GM12874 (cell line): ENCODE results near the gene MTMR10.

ENCODE experiments used
- TF ChIP-seq, protein P1 (sequence below): IDR thresholded peaks from 2 replicates; pipeline ENCODE4 v1.5.1; 2011; ENCODE audit warnings: low read depth, mild to moderate bottlenecking, control low read depth, low read length, moderate library complexity; ENCODE audit not compliant: insufficient read depth

The MTMR10 gene, protein sequence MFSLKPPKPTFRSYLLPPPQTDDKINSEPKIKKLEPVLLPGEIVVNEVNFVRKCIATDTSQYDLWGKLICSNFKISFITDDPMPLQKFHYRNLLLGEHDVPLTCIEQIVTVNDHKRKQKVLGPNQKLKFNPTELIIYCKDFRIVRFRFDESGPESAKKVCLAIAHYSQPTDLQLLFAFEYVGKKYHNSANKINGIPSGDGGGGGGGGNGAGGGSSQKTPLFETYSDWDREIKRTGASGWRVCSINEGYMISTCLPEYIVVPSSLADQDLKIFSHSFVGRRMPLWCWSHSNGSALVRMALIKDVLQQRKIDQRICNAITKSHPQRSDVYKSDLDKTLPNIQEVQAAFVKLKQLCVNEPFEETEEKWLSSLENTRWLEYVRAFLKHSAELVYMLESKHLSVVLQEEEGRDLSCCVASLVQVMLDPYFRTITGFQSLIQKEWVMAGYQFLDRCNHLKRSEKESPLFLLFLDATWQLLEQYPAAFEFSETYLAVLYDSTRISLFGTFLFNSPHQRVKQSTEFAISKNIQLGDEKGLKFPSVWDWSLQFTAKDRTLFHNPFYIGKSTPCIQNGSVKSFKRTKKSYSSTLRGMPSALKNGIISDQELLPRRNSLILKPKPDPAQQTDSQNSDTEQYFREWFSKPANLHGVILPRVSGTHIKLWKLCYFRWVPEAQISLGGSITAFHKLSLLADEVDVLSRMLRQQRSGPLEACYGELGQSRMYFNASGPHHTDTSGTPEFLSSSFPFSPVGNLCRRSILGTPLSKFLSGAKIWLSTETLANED

DNA sequence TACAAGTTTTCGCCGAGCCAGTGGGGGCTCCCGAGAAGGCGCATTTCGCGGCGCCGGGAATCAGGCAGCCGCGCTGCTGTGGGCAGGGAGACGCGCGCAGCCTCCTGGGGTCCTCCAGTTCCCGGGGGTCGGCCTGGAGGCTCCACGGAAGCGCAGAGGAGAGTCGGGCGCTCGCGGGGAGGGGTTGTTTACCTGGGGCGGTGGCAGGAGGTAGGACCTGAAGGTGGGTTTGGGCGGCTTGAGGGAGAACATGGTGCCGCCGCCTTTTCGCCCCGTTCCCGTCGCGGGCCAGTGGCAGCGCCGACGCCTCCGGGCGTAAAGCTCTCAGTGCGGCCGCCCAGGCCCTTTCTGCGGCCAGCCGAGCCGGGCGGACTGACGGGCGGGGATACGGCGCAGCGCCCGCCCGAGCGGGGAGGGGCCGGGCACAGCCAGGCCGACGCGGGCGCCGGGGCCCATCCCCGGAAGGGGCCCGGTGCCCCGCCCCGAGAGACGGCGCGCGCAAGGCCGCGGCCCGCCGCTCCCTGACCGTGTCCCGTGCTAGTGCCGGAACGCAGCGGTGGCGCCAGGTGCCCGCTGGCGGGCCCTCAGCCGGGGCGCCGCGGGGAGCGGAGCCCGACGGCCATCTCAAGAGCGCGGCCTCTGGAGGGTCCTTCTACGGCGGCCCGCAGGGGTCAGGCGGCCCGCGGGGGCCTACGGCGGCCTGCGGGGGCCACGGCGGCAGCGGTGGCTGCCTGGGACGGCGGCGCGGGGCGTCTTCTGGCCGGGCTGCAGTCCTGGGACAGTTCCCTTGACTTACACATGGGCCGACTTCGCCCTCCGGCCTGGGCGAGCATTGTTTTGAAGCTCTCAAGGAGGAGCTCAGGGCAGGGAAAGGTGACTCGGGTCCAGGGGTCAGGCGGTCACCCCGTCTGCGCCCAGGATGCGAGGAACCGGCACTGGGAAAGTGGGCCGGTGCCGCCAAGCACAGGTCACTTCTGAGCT is at the start of gene MTMR10:
Gene MTMR10 (minus strand): TSS at position 374 of the 981 bp plus-strand sequence. CDS start 122 bp downstream, at position 252.
- TF ChIP-seq, protein P1, sequence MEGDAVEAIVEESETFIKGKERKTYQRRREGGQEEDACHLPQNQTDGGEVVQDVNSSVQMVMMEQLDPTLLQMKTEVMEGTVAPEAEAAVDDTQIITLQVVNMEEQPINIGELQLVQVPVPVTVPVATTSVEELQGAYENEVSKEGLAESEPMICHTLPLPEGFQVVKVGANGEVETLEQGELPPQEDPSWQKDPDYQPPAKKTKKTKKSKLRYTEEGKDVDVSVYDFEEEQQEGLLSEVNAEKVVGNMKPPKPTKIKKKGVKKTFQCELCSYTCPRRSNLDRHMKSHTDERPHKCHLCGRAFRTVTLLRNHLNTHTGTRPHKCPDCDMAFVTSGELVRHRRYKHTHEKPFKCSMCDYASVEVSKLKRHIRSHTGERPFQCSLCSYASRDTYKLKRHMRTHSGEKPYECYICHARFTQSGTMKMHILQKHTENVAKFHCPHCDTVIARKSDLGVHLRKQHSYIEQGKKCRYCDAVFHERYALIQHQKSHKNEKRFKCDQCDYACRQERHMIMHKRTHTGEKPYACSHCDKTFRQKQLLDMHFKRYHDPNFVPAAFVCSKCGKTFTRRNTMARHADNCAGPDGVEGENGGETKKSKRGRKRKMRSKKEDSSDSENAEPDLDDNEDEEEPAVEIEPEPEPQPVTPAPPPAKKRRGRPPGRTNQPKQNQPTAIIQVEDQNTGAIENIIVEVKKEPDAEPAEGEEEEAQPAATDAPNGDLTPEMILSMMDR: no peak

- TF ChIP-seq, protein P1: no peak
Measured at GRCh38 chr15:31040611-31041010, 49.2 kb upstream of the MTMR10 start.

DNA sequence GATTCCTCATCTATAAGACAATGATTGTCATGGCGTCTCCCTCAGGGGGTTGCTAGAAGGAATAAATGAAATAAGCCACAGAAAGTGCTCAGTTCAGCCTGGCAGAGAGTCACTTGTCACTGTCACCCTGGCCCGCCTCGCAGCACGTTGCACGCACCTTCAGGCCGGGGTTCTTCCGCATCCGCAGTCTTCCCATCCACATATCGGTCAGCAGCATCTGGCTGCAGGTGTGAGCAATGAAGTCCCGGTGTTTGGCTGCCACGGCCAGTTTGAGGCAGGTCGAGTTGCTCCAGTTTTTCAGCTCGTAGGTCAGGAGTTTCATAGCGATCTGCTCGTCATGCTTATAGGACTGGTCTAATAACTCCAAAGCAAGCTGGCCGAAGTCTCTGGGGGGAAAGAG is 48.5 kb upstream of the MTMR10 start:
- TF ChIP-seq, protein P1: no peak

- TF ChIP-seq, protein P1: no peak
Measured at GRCh38 chr15:31037731-31038477, 46.5 kb upstream of the MTMR10 start.

GRCh38 chr15:31036783-31037182 is 45.4 kb upstream of the MTMR10 start:
- TF ChIP-seq, protein P1: no peak

DNA sequence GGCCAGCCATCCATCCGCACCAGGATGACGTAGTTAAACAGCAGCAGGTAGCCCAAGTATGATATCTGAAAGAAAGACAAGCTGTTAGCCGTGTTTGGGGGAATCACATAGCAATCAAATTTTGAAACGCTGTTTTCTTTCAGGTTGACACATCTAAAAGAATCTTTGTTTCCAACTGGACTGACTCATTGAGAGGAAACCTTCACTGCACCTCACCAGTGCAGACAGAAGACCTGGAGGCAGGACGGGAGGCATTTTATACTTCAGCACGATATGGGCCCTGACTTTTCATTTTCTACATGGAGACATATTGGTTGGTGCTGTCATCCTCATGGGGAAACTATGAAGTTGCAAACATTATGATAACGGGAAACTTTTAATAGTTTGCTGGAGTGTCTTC is 44.2 kb upstream of the MTMR10 start:
- TF ChIP-seq, protein P1: no peak
